Astrocyte (in vitro differentiated cells and primary cell): ENCODE data around the gene ATP1B1. TPM values are rescaled to one million over a fixed set of nuclear protein-coding genes. Genes with fewer than 3 reads are reported as not detected.

Experiments
- DNase-seq: peaks from one replicate; pipeline ENCODE4 v3.0.0-alpha.2; 2010; ENCODE audit warnings: low read depth
- FAIRE-seq: peaks from 2 replicates; lab custom pipeline; 2011; peaks lifted over from hg19 to GRCh38; lab: Jason Lieb, UNC
- H2AFZ ChIP-seq: 2 replicates; pipeline ENCODE4 v1.6.0; 2012; ENCODE audit warnings: low read depth, low read length, inconsistent platforms
- H3K27ac ChIP-seq: 2 replicates; pipeline ENCODE4 v1.5.1; 2011; ENCODE audit warnings: low read depth, low read length, inconsistent platforms
- H3K27me3 ChIP-seq: 2 replicates; pipeline ENCODE4 v1.6.0; 2011; ENCODE audit warnings: low read length, inconsistent platforms; ENCODE audit not compliant: insufficient read depth
- H3K36me3 ChIP-seq: 2 replicates; pipeline ENCODE4 v1.5.1; 2011; ENCODE audit warnings: low read length, inconsistent platforms; ENCODE audit not compliant: insufficient read depth
- H3K4me1 ChIP-seq: 2 replicates; pipeline ENCODE4 v1.5.1; 2011; ENCODE audit warnings: low read length, inconsistent platforms; ENCODE audit not compliant: insufficient read depth
- H3K4me2 ChIP-seq: 2 replicates; pipeline ENCODE4 v1.6.0; 2012; ENCODE audit warnings: low read length, inconsistent platforms
- H3K4me3 ChIP-seq: 2 replicates; pipeline ENCODE4 v1.5.1; 2011; ENCODE audit warnings: low read depth, mild to moderate bottlenecking, low read length, inconsistent platforms; ENCODE audit not compliant: insufficient read depth
- H3K79me2 ChIP-seq: 2 replicates; pipeline ENCODE4 v1.6.0; 2012; ENCODE audit warnings: mild to moderate bottlenecking, low read length, inconsistent platforms; ENCODE audit not compliant: insufficient read depth
- H3K9ac ChIP-seq: 2 replicates; pipeline ENCODE4 v1.6.0; 2012; ENCODE audit warnings: mild to moderate bottlenecking, low read length, inconsistent platforms
- H3K9me3 ChIP-seq: 2 replicates; pipeline ENCODE4 v1.5.1; 2012; ENCODE audit warnings: low read depth, mild to moderate bottlenecking, low read length, inconsistent platforms; ENCODE audit not compliant: insufficient read depth
- H4K20me1 ChIP-seq: 2 replicates; pipeline ENCODE4 v1.6.0; 2012; ENCODE audit warnings: low read length, inconsistent platforms; ENCODE audit not compliant: insufficient read depth
- H3K27ac Mint-ChIP-seq: one replicate; pipeline ENCODE4 v1.8.0; 2021; ENCODE audit warnings: mild to moderate bottlenecking, mixed read lengths; ENCODE audit not compliant: unreplicated experiment
- H3K27me3 Mint-ChIP-seq: one replicate; pipeline ENCODE4 v1.8.0; 2021; ENCODE audit warnings: low read depth, mixed read lengths; ENCODE audit not compliant: unreplicated experiment
- H3K36me3 Mint-ChIP-seq: one replicate; pipeline ENCODE4 v1.8.0; 2021; ENCODE audit warnings: low read depth, mixed read lengths; ENCODE audit not compliant: unreplicated experiment
- H3K4me1 Mint-ChIP-seq: one replicate; pipeline ENCODE4 v1.8.0; 2021; ENCODE audit warnings: low read depth, mixed read lengths; ENCODE audit not compliant: unreplicated experiment
- H3K4me3 Mint-ChIP-seq: one replicate; pipeline ENCODE4 v1.8.0; 2021; ENCODE audit warnings: mild to moderate bottlenecking, moderate library complexity, mixed read lengths; ENCODE audit not compliant: unreplicated experiment
- H3K9me3 Mint-ChIP-seq: one replicate; pipeline ENCODE4 v1.8.0; 2021; ENCODE audit warnings: mild to moderate bottlenecking, mixed read lengths; ENCODE audit not compliant: unreplicated experiment
- CTCF ChIP-seq: IDR thresholded peaks from 2 replicates; pipeline ENCODE4 v1.5.1; 2011; ENCODE audit warnings: low read depth, mild to moderate bottlenecking, inconsistent platforms, low read length, moderate library complexity; ENCODE audit not compliant: insufficient read depth
- EZH2 ChIP-seq: IDR thresholded peaks from 2 replicates; pipeline ENCODE4 v1.6.1; 2012; ENCODE audit warnings: mild to moderate bottlenecking, low read length, inconsistent platforms; ENCODE audit not compliant: insufficient read depth
- total RNA-seq: library from RNA; stranded (reverse); gene quantifications from 2 replicates; pipeline ENCODE4 v1.2.1, GENCODE V29; 2021

The ATP1B1 gene
- total RNA-seq, 1 donor from 2014 or later, result 56.5 TPM

- Mint-ChIP-seq H3K4me1 (peaks cover 23% of the 10 kb centered on the region), H3K9me3 (peaks cover under 1% of the 10 kb centered on the region), H3K4me3 (no peak overlapping the region), H3K36me3 (no peaks in the 10 kb centered on the region), H3K27ac (no peak overlapping the region), H3K27me3 (no peaks in the 10 kb centered on the region)
- H3K27me3 ChIP-seq, result peaks cover 6% of the 10 kb centered on the region
- no peaks in the 10 kb centered on the region for H3K9me3 ChIP-seq
- FAIRE-seq (no peak), DNase-seq (no peak)
- TF ChIP-seq EZH2 (no peak), CTCF (no peak)
- H3K4me2 ChIP-seq, result no peak overlapping the region
- H3K36me3 ChIP-seq, result no peaks in the 10 kb centered on the region
- peaks cover 15% of the 10 kb centered on the region for H3K4me1 ChIP-seq
- no peak overlapping the region for H2AFZ ChIP-seq
- no peak overlapping the region for H3K4me3 ChIP-seq
- no peaks in the 10 kb centered on the region for H4K20me1 ChIP-seq
- no peak overlapping the region for H3K9ac ChIP-seq
- H3K27ac ChIP-seq, result no peak overlapping the region
- no peaks in the 10 kb centered on the region for H3K79me2 ChIP-seq
These were observed 6.9 kb upstream of the ATP1B1 start for GRCh38 chr1:169099561-169099960.

DNA sequence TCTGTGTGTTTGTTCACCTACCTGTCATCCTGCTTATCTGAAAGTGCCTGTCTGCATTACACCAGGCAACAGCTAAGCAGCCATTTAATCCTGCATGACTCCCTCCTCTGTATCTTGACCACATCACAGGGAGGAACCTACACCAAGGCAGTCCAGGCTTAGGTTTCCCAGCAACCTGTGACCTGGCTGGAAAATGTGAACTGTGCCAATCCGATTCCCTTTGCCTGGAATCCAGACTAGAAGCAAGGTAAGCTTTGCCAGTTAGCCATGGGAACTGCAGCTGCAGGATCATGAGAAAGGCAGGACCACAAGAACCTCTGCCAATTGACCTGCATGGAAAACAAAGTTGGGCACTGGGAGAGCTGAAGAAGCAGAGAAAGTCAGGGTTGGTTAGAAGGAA lies 6.3 kb upstream of the ATP1B1 start:
- H3K36me3 Mint-ChIP-seq, result no peaks in the 10 kb centered on the region
- H3K9ac ChIP-seq, result no peak overlapping the region
- H3K9me3 ChIP-seq, result no peaks in the 10 kb centered on the region
- H4K20me1 ChIP-seq, result no peaks in the 10 kb centered on the region
- no peak overlapping the region for H3K4me2 ChIP-seq
- H3K36me3 ChIP-seq, result no peaks in the 10 kb centered on the region
- FAIRE-seq (no peak), DNase-seq (no peak)
- H3K4me1 Mint-ChIP-seq, result peaks cover 23% of the 10 kb centered on the region
- H2AFZ ChIP-seq, result no peak overlapping the region
- H3K4me3 Mint-ChIP-seq, result no peak overlapping the region
- no peaks in the 10 kb centered on the region for H3K79me2 ChIP-seq
- peaks cover 1% of the 10 kb centered on the region for H3K9me3 Mint-ChIP-seq
- H3K27ac ChIP-seq, result no peak overlapping the region
- H3K4me3 ChIP-seq, result no peak overlapping the region
- peaks cover 12% of the 10 kb centered on the region for H3K27me3 ChIP-seq
- no peak overlapping the region for H3K27ac Mint-ChIP-seq
- peaks cover 4% of the 10 kb centered on the region for H3K27me3 Mint-ChIP-seq
- TF ChIP-seq CTCF (no peak), EZH2 (no peak)
- peaks cover 15% of the 10 kb centered on the region for H3K4me1 ChIP-seq

DNA sequence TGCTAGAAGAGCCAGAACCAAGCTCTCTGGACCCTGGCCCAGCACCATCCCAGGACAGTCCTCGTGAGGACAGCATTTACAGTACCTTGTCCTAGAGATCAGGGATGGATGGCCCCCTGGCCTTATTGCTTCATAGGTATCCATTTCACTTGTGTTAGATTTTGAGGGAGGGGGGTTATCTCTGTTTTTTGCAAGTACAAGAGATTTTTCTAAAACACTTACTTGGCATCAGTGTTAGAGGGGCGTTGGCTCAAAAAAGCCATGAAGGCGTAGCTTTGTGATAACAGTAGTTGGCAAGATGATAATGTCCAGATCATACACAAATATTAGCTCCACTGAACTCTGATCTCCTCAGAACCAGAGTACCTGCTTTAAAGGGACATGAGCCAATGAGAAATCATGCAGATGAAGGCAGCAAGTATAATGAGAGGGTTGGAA lies 5.8 kb upstream of the ATP1B1 start:
- TF ChIP-seq EZH2, result no peak
- TF ChIP-seq CTCF, result no peak
- Histone ChIP-seq H3K9me3 (no peaks in the 10 kb centered on the region), H2AFZ (no peak overlapping the region), H3K4me2 (no peak overlapping the region), H3K27me3 (peaks cover 14% of the 10 kb centered on the region), H3K9ac (no peak overlapping the region), H3K4me3 (no peak overlapping the region), H4K20me1 (no peaks in the 10 kb centered on the region), H3K79me2 (no peaks in the 10 kb centered on the region), H3K36me3 (no peaks in the 10 kb centered on the region), H3K4me1 (peaks cover 20% of the 10 kb centered on the region), H3K27ac (no peak overlapping the region)
- H3K4me3 Mint-ChIP-seq, result no peak overlapping the region
- H3K36me3 Mint-ChIP-seq, result no peaks in the 10 kb centered on the region
- peaks cover 1% of the 10 kb centered on the region for H3K9me3 Mint-ChIP-seq
- DNase-seq (no peak), FAIRE-seq (no peak)
- no peak overlapping the region for H3K27ac Mint-ChIP-seq
- H3K27me3 Mint-ChIP-seq, result peaks cover 4% of the 10 kb centered on the region
- H3K4me1 Mint-ChIP-seq, result peaks cover 23% of the 10 kb centered on the region
